Panc1 (cell line): ENCODE data around the gene ZDHHC14. TPM values are rescaled to one million over a fixed set of nuclear protein-coding genes. Genes with fewer than 3 reads are reported as not detected.

Experiments
- ATAC-seq: fragments of 200-7000 bp; cut with Tn5 transposase; 2 replicates; pipeline ENCODE4 v1.9.1; 2020; ENCODE audit warnings: mild to moderate bottlenecking, moderate library complexity
- BruUV-seq: library from RNA; stranded (reverse); fragments of 400-500 nt; replicated peaks from 2 replicates; lab custom pipeline; 2021; lab: Mats Ljungman, UMichigan
- CTCF ChIA-PET: fragments of 300-600 bp; sonication (Branson Sonifier 250); formaldehyde crosslinking; loops from one replicate; lab custom pipeline; 2022; ENCODE audit warnings: antibody characterized with exemption; lab: Charles Lee
- POLR2A ChIA-PET: fragments of 300-600 bp; sonication (Branson Sonifier 250); formaldehyde crosslinking; loops from one replicate; lab custom pipeline; 2022; ENCODE audit warnings: antibody characterized with exemption; lab: Charles Lee
- DNase-seq: peaks from one replicate; pipeline ENCODE4 v3.0.0-alpha.2; 2010; ENCODE audit warnings: low read depth, low spot score
- H3K27ac ChIP-seq: 2 replicates; pipeline ENCODE4 v1.5.1; 2011; ENCODE audit warnings: mild to moderate bottlenecking, low read length, inconsistent platforms
- H3K27me3 ChIP-seq: fragments of 200-500 bp; sonication (Bioruptor generic); 2 replicates; pipeline ENCODE4 v1.6.0; 2014; ENCODE audit warnings: low read length, inconsistent platforms; ENCODE audit not compliant: control insufficient read depth, insufficient read depth
- H3K36me3 ChIP-seq: fragments of 200-500 bp; sonication (Bioruptor generic); 2 replicates; pipeline ENCODE4 v1.5.1; 2014; ENCODE audit warnings: inconsistent platforms, mild to moderate bottlenecking, low read length, moderate library complexity; ENCODE audit not compliant: control insufficient read depth, insufficient read depth
- H3K4me1 ChIP-seq: 2 replicates; pipeline ENCODE4 v1.5.1; 2011; ENCODE audit warnings: inconsistent platforms, mild to moderate bottlenecking, low read length, moderate library complexity; ENCODE audit not compliant: control insufficient read depth, insufficient read depth
- H3K4me3 ChIP-seq, 2 experiments: 2 replicates each; pipeline ENCODE4 v1.5.1; 2011 to 2012; ENCODE audit warnings: low read depth in 2 of 2, low read length in 2 of 2, mild to moderate bottlenecking in 2 of 2, inconsistent platforms in 1 of 2, moderate library complexity in 1 of 2
- H3K9me3 ChIP-seq: fragments of 200-500 bp; sonication (Bioruptor generic); 2 replicates; pipeline ENCODE4 v1.5.1; 2014; ENCODE audit warnings: low read depth, mild to moderate bottlenecking, inconsistent platforms, low read length, moderate library complexity; ENCODE audit not compliant: control insufficient read depth, insufficient read depth
- POLR2AphosphoS5 ChIP-seq: IDR thresholded peaks from 2 replicates; pipeline ENCODE4 v1.6.1; 2012; ENCODE audit warnings: mild to moderate bottlenecking, low read depth, low read length, moderate library complexity
- SIN3A ChIP-seq: IDR thresholded peaks from 2 replicates; pipeline ENCODE4 v1.6.1; 2012; ENCODE audit warnings: low read depth, mild to moderate bottlenecking, low read length, moderate library complexity, borderline replicate concordance; ENCODE audit not compliant: insufficient read depth
- TCF7L2 ChIP-seq: IDR thresholded peaks from 2 replicates; pipeline ENCODE4 v1.6.1; 2011; ENCODE audit warnings: mild to moderate bottlenecking, low read depth, low read length, inconsistent platforms
- in situ Hi-C: cut with HindIII; loops from 2 replicates; pipeline ENCODE4 v1.10.0; 2016; ENCODE audit warnings: low sequenced_read_pairs, low pct_unique_long_range_greater_than_20kb
- intact Hi-C: fragments of 100-400 bp; cut with micrococcal nuclease; formaldehyde crosslinking; loops from one replicate; pipeline ENCODE4 v1.10.0; 2022; ENCODE audit not compliant: unreplicated experiment
- total RNA-seq: library from RNA; stranded (reverse); gene quantifications from one replicate; pipeline ENCODE4 v1.2.1, GENCODE V29; 2021; ENCODE audit not compliant: unreplicated experiment
- TF ChIP-seq, protein P1 (sequence below), 2 experiments: IDR thresholded peaks; 2 replicates each; pipeline ENCODE4 v1.6.1; 2011 to 2012; ENCODE audit warnings: low read depth in 2 of 2, control low read depth in 1 of 2, low read length in 1 of 2, mild to moderate bottlenecking in 1 of 2, moderate library complexity in 1 of 2; ENCODE audit not compliant: insufficient read depth in 1 of 2
- TF ChIP-seq, protein P2 (sequence below): fragments of 450-650 bp; IDR thresholded peaks from 2 replicates; pipeline ENCODE4 v1.5.1; 2017; ENCODE audit warnings: mild to moderate bottlenecking

The ZDHHC14 gene
- total RNA-seq, 1 experiment from 2014 or later, result 19.9 TPM

GRCh38 chr6:157713451-157714152, 332.6 kb downstream of the ZDHHC14 start:
- no TSS peak for BruUV-seq
- no peak for ATAC-seq
- no peaks in the 10 kb centered on the region for H3K4me1 ChIP-seq

DNA sequence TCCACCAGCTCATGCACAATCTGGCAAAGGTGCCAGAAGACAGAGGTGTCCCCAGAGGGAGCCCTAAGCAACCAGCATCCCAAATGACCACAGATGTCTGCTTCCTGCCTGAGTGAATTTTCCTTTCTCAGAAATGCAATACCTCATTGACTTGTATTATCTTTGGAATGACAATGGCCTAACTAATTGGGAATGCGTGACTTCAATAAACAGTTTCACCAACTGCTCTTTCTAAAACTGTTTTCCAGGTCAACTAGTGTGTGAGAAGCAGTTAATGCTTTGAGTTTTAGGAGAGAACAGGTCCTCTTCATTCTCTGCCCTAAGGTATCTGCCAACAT, 333.1 kb downstream of the ZDHHC14 start:
- ATAC-seq (no peak), DNase-seq (no peak)
- TF ChIP-seq, protein P1, sequence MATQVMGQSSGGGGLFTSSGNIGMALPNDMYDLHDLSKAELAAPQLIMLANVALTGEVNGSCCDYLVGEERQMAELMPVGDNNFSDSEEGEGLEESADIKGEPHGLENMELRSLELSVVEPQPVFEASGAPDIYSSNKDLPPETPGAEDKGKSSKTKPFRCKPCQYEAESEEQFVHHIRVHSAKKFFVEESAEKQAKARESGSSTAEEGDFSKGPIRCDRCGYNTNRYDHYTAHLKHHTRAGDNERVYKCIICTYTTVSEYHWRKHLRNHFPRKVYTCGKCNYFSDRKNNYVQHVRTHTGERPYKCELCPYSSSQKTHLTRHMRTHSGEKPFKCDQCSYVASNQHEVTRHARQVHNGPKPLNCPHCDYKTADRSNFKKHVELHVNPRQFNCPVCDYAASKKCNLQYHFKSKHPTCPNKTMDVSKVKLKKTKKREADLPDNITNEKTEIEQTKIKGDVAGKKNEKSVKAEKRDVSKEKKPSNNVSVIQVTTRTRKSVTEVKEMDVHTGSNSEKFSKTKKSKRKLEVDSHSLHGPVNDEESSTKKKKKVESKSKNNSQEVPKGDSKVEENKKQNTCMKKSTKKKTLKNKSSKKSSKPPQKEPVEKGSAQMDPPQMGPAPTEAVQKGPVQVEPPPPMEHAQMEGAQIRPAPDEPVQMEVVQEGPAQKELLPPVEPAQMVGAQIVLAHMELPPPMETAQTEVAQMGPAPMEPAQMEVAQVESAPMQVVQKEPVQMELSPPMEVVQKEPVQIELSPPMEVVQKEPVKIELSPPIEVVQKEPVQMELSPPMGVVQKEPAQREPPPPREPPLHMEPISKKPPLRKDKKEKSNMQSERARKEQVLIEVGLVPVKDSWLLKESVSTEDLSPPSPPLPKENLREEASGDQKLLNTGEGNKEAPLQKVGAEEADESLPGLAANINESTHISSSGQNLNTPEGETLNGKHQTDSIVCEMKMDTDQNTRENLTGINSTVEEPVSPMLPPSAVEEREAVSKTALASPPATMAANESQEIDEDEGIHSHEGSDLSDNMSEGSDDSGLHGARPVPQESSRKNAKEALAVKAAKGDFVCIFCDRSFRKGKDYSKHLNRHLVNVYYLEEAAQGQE (IDR thresholded peaks at IDR 0.05; ENCODE audit: insufficient read depth in 1 of 2, low read depth in 2 of 2, low read length in 1 of 2), result no peak
- TF ChIP-seq, protein P2, sequence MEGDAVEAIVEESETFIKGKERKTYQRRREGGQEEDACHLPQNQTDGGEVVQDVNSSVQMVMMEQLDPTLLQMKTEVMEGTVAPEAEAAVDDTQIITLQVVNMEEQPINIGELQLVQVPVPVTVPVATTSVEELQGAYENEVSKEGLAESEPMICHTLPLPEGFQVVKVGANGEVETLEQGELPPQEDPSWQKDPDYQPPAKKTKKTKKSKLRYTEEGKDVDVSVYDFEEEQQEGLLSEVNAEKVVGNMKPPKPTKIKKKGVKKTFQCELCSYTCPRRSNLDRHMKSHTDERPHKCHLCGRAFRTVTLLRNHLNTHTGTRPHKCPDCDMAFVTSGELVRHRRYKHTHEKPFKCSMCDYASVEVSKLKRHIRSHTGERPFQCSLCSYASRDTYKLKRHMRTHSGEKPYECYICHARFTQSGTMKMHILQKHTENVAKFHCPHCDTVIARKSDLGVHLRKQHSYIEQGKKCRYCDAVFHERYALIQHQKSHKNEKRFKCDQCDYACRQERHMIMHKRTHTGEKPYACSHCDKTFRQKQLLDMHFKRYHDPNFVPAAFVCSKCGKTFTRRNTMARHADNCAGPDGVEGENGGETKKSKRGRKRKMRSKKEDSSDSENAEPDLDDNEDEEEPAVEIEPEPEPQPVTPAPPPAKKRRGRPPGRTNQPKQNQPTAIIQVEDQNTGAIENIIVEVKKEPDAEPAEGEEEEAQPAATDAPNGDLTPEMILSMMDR, result no peak; the same call in 1 of the 2 replicates
- no peak for TF ChIP-seq POLR2AphosphoS5
- TF ChIP-seq SIN3A, result no peak
- TF ChIP-seq TCF7L2, result no peak
- H3K9me3 ChIP-seq, result no peaks in the 10 kb centered on the region
- H3K27me3 ChIP-seq, result no peaks in the 10 kb centered on the region
- BruUV-seq, result no TSS peak
- intact Hi-C loops (no loop called here), in situ Hi-C loops (no loop called here)
- H3K27ac ChIP-seq, result no peak overlapping the region
- no peaks in the 10 kb centered on the region for H3K36me3 ChIP-seq
- H3K4me3 ChIP-seq, result no peak overlapping the region
- ChIA-PET POLR2A (no interaction called here), CTCF (no interaction called here)
- H3K4me1 ChIP-seq, result no peaks in the 10 kb centered on the region

More at GRCh38 chr6:157713451-157714152, 332.6 kb downstream of the ZDHHC14 start:
- Histone ChIP-seq H3K4me3 (no peak overlapping the region), H3K27me3 (no peaks in the 10 kb centered on the region), H3K9me3 (no peaks in the 10 kb centered on the region), H3K27ac (no peak overlapping the region), H3K36me3 (no peaks in the 10 kb centered on the region)
- ChIA-PET CTCF (no interaction called here), POLR2A (no interaction called here)
- intact Hi-C loops (no loop called here), in situ Hi-C loops (no loop called here)
- TF ChIP-seq, protein P2, result no peak
- no peak for TF ChIP-seq TCF7L2
- TF ChIP-seq, protein P1 (IDR thresholded peaks at IDR 0.05; ENCODE audit: insufficient read depth in 1 of 2, low read depth in 2 of 2, low read length in 1 of 2), result no peak
- no peak for DNase-seq
